Endothelial cell of umbilical vein (primary cell): ENCODE measurements around the gene TPD52L2.
"Not testable (repeated sequence)": the region's sequence is repeated elsewhere in the genome, so short reads cannot be mapped to it uniquely, and the experiment has no call there.

Experiments used
- EZH2 ChIP-seq: IDR thresholded peaks from 2 replicates; pipeline ENCODE4 v1.6.1; 2012; ENCODE audit warnings: borderline replicate concordance, low read depth, mild to moderate bottlenecking, moderate library complexity, low read length, inconsistent platforms; ENCODE audit not compliant: severe bottlenecking
- POLR2A ChIP-seq: IDR thresholded peaks from 2 replicates; pipeline ENCODE4 v1.6.1; 2012; ENCODE audit warnings: low read depth, mild to moderate bottlenecking, control low read depth, low read length
- POLR2AphosphoS5 ChIP-seq: IDR thresholded peaks from 2 replicates; pipeline ENCODE4 v1.6.1; 2012; ENCODE audit warnings: low read depth, mild to moderate bottlenecking, control low read depth, low read length, moderate library complexity; ENCODE audit not compliant: insufficient read depth
- TF ChIP-seq, protein P1 (sequence below), 2 donors: IDR thresholded peaks; 1 replicate in 1 of 2; 2 replicates in 1 of 2; pipeline ENCODE4 v1.5.1; 2011; ENCODE audit warnings: low read length in 2 of 2, mild to moderate bottlenecking in 2 of 2, moderate library complexity in 2 of 2, control low read depth in 1 of 2, inconsistent platforms in 1 of 2, low read depth in 1 of 2; ENCODE audit not compliant: insufficient read depth in 1 of 2; ENCODE audit errors: extremely low read depth in 1 of 2

DNA sequence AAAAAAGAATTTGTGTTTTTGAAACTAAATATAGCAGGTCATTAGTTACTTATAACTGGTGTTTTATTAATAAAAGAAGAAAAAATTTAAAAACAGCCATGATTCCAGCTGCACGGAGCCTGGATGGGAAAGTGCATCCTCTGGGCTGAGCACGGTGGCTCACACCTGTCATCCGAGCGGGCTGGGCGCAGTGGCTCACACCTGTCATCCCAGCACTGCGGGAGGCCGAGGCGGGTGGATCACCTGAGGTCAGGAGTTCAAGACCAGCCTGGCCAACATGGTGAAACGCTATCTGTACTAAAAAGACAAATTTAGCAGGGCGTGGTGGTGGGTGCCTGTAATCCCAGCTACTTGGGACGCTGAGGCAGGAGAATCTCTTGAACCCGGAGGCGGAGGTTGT lies 15.8 kb downstream of the TPD52L2 start:
- TF ChIP-seq, protein P1, sequence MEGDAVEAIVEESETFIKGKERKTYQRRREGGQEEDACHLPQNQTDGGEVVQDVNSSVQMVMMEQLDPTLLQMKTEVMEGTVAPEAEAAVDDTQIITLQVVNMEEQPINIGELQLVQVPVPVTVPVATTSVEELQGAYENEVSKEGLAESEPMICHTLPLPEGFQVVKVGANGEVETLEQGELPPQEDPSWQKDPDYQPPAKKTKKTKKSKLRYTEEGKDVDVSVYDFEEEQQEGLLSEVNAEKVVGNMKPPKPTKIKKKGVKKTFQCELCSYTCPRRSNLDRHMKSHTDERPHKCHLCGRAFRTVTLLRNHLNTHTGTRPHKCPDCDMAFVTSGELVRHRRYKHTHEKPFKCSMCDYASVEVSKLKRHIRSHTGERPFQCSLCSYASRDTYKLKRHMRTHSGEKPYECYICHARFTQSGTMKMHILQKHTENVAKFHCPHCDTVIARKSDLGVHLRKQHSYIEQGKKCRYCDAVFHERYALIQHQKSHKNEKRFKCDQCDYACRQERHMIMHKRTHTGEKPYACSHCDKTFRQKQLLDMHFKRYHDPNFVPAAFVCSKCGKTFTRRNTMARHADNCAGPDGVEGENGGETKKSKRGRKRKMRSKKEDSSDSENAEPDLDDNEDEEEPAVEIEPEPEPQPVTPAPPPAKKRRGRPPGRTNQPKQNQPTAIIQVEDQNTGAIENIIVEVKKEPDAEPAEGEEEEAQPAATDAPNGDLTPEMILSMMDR (IDR thresholded peaks at IDR 0.05; ENCODE audit: extremely low read depth in 1 of 2, insufficient read depth in 1 of 2, low read depth in 1 of 2, low read length in 2 of 2): not testable (repeated sequence)
- TF ChIP-seq EZH2, POLR2AphosphoS5, POLR2A: not testable (repeated sequence)
